ENCODE measurements around the gene RPLP1.

Gene RPLP1

DNA sequence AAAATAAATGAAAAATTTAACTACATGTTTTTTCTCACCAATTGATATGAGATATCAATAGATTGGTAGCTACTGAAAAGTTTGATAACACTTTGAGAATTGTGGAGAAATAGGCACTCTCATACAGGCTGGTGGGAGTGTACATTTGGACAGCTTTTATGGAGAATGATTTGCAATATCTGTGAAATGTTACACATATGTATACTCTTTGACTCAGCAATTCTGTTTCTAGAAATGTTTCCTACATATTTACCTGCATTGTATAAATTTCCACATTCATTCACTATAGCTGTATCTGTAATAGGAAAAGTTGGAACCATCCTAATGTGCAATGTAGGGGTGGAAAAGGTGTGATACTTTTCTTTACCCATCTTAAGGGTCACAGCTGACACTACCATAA lies 40.3 kb upstream of the RPLP1 start:
- no peaks in the 10 kb centered on the region for H3F3A ChIP-seq (ENCODE audit: control insufficient read depth, insufficient read depth)
- peaks cover 19% of the 10 kb centered on the region for H3K4me1 ChIP-seq (ENCODE audit: control insufficient read depth, low read length)
- H3K9me2 ChIP-seq (replicated peaks; ENCODE audit: control insufficient read depth, low read length), result no peaks in the 10 kb centered on the region
- H3K27me3 ChIP-seq (ENCODE audit: control insufficient read depth, low read length), result no peaks in the 10 kb centered on the region
- H3K36me3 ChIP-seq (ENCODE audit: control insufficient read depth, low read length), result peaks cover 20% of the 10 kb centered on the region
- no peak overlapping the region for H3K27ac ChIP-seq (ENCODE audit: low read depth, low read length)
- peaks cover 29% of the 10 kb centered on the region for H3K79me2 ChIP-seq (ENCODE audit: control insufficient read depth, low read length)
- no peaks in the 10 kb centered on the region; the same call in 1 of the 2 replicates for H4K20me1 ChIP-seq (ENCODE audit: control insufficient read depth, insufficient read depth, low read depth, low read length)
- no peak overlapping the region for H3K4me3 ChIP-seq (ENCODE audit: low read length)
- H3K4me2 ChIP-seq (ENCODE audit: low read length), result no peak overlapping the region
- TF ChIP-seq, protein P1, sequence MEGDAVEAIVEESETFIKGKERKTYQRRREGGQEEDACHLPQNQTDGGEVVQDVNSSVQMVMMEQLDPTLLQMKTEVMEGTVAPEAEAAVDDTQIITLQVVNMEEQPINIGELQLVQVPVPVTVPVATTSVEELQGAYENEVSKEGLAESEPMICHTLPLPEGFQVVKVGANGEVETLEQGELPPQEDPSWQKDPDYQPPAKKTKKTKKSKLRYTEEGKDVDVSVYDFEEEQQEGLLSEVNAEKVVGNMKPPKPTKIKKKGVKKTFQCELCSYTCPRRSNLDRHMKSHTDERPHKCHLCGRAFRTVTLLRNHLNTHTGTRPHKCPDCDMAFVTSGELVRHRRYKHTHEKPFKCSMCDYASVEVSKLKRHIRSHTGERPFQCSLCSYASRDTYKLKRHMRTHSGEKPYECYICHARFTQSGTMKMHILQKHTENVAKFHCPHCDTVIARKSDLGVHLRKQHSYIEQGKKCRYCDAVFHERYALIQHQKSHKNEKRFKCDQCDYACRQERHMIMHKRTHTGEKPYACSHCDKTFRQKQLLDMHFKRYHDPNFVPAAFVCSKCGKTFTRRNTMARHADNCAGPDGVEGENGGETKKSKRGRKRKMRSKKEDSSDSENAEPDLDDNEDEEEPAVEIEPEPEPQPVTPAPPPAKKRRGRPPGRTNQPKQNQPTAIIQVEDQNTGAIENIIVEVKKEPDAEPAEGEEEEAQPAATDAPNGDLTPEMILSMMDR (IDR thresholded peaks at IDR 0.05; ENCODE audit: low read depth, low read length, poor library complexity, severe bottlenecking), result no peak
- TF ChIP-seq EZH2phosphoT487 (IDR thresholded peaks at IDR 0.05; ENCODE audit: borderline replicate concordance, low read length), result no peak
- no peaks in the 10 kb centered on the region for H3K9me3 ChIP-seq (ENCODE audit: control insufficient read depth, insufficient read depth, low read length)

- H3K36me3 ChIP-seq (ENCODE audit: control insufficient read depth, low read length), result peaks cover 24% of the 10 kb centered on the region
- H3F3A ChIP-seq (ENCODE audit: control insufficient read depth, insufficient read depth), result no peaks in the 10 kb centered on the region
- H3K9me2 ChIP-seq (replicated peaks; ENCODE audit: control insufficient read depth, low read length), result no peaks in the 10 kb centered on the region
- no peak overlapping the region for H3K4me2 ChIP-seq (ENCODE audit: low read length)
- TF ChIP-seq, protein P1 (IDR thresholded peaks at IDR 0.05; ENCODE audit: low read depth, low read length, poor library complexity, severe bottlenecking), result no peak
- no peak for TF ChIP-seq EZH2phosphoT487 (IDR thresholded peaks at IDR 0.05; ENCODE audit: borderline replicate concordance, low read length)
- peaks cover 34% of the 10 kb centered on the region for H3K79me2 ChIP-seq (ENCODE audit: control insufficient read depth, low read length)
- H3K27me3 ChIP-seq (ENCODE audit: control insufficient read depth, low read length), result no peaks in the 10 kb centered on the region
- peaks cover 19% of the 10 kb centered on the region for H3K4me1 ChIP-seq (ENCODE audit: control insufficient read depth, low read length)
- H3K27ac ChIP-seq (ENCODE audit: low read depth, low read length), result no peak overlapping the region
- no peak overlapping the region for H3K4me3 ChIP-seq (ENCODE audit: low read length)
- no peaks in the 10 kb centered on the region; the same call in 1 of the 2 replicates for H4K20me1 ChIP-seq (ENCODE audit: control insufficient read depth, insufficient read depth, low read depth, low read length)
- H3K9me3 ChIP-seq (ENCODE audit: control insufficient read depth, insufficient read depth, low read length), result no peaks in the 10 kb centered on the region
These were observed 39.9 kb upstream of the RPLP1 start for GRCh38 chr15:69412701-69413100.

DNA sequence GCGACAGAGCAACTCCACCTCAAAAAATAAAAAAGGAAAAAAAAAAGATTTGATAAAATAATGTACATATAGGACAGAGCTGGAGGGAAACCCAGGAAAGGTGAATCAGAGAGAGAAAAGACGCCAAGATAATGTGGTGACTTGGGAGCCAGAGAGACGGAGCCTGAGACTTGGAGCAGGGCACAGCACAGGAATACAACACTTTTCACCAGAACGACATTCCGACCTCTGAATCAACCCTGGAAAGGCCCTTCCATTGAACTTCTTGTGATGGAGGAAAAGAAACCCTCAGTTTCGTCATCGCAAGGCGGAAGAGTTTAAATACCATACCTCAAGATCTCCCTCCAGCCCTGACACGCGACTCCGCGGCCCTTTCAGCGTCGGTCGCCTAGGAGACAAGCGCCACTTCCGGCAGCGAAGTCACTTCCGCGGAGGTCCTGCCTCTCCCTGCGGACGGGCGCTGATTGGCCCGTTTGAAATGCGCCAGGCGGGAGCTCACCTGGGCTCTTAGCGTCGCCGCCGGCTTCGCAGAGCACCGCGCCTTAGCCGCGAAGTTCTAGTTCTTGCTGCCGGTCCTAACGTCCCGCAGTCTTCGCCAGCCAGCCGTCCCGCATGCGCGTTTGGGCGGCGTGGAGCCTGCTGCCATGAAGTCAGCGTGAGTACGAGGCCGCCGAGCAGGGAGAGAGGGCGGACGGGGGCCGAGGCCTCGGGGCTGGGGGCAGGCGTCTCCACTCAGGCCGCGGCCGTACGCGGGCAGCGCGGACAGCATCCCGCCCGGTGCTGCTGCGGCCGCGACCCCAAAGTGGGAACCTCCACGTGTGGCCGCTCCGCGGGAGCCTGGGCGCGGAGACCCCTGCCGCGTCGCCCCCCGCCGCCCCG lies 38.6 kb upstream of the RPLP1 start, which contains the start of gene KIF23:
Gene KIF23, plus strand, starts transcription at position 528 of the 879 bp plus-strand sequence. Its CDS starts 117 bp downstream, at position 645.
- no peaks in the 10 kb centered on the region for H3K9me2 ChIP-seq (replicated peaks; ENCODE audit: control insufficient read depth, low read length)
- peaks cover 19% of the 10 kb centered on the region for H3K4me1 ChIP-seq (ENCODE audit: control insufficient read depth, low read length)
- peak within 1 kb of the TSS; percentile 94 for H3K4me3 ChIP-seq (ENCODE audit: low read length)
- H3K27me3 ChIP-seq (ENCODE audit: control insufficient read depth, low read length), result no peaks in the 10 kb centered on the region
- TF ChIP-seq EZH2phosphoT487 (IDR thresholded peaks at IDR 0.05; ENCODE audit: borderline replicate concordance, low read length), result no peak
- TF ChIP-seq, protein P1 (IDR thresholded peaks at IDR 0.05; ENCODE audit: low read depth, low read length, poor library complexity, severe bottlenecking), result no peak
- H3F3A ChIP-seq (ENCODE audit: control insufficient read depth, insufficient read depth), result no peaks in the 10 kb centered on the region
- H4K20me1 ChIP-seq (ENCODE audit: control insufficient read depth, insufficient read depth, low read depth, low read length), result no peaks in the 10 kb centered on the region; the same call in 1 of the 2 replicates
- peaks cover 38% of the 10 kb centered on the region for H3K36me3 ChIP-seq (ENCODE audit: control insufficient read depth, low read length)
- peaks cover 45% of the 10 kb centered on the region for H3K79me2 ChIP-seq (ENCODE audit: control insufficient read depth, low read length)
- H3K27ac ChIP-seq (ENCODE audit: low read depth, low read length), result peak within 1 kb of the TSS; percentile 56
- peak within 1 kb of the TSS; percentile 93 for H3K4me2 ChIP-seq (ENCODE audit: low read length)
- no peaks in the 10 kb centered on the region for H3K9me3 ChIP-seq (ENCODE audit: control insufficient read depth, insufficient read depth, low read length)

Measured in DOHH2 (cell line).